RCC 7860 (cell line): ENCODE data around the gene TCF7L1.
A peak's percentile ranks its signal among the peaks of the same experiment; 100 is the strongest.
"Not testable (repeated sequence)": the region's sequence is repeated elsewhere in the genome, so short reads cannot be mapped to it uniquely, and the experiment has no call there.

Experiments used
- DNase-seq: peaks from one replicate; pipeline ENCODE4 v3.0.0-alpha.2; 2015; ENCODE audit warnings: low spot score
- FAIRE-seq: peaks from 2 replicates; lab custom pipeline; 2012; peaks lifted over from hg19 to GRCh38; lab: Jason Lieb, UNC

TCF7L1 gene

GRCh38 chr2:85340034-85340892 lies 207.1 kb downstream of the TCF7L1 start:
- FAIRE-seq (no peak), DNase-seq (no peak)

DNA sequence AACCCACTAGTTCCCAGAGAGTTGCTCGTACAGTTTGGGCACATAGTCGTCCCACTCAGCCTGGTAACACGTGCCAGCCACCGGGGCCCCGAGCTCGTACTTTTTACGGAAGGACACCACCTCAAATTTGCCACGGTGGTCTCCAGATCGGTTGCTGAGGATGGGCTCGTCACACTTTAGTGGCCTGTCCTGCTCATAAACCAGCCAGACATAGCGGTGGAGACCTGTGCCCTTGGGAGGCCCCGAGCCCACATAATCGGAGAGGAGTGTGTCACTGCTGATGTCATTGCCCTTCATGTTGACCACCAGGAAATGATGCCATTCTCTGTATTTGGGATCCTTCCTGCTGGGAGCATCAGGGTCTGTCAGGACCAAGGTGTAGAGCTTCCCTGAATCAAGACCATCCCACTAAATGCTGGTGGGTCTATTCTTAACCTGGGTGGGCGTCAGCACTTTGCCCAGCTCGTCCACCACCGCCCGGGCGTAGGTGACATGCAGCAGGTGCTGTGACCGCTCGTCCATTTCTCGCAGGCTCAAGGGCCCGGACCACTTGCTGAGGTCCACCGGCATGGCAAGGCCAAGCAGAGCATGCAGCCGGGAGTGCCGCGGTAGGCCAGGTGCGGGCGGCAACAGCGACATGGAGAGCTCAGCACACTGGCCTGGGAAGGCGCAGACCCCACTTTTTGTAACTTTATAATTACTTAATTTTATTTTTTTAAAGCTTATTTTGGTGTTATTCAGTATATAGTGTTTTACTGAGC lies 208.3 kb downstream of the TCF7L1 start:
- FAIRE-seq: no peak
- no peak for DNase-seq

DNA sequence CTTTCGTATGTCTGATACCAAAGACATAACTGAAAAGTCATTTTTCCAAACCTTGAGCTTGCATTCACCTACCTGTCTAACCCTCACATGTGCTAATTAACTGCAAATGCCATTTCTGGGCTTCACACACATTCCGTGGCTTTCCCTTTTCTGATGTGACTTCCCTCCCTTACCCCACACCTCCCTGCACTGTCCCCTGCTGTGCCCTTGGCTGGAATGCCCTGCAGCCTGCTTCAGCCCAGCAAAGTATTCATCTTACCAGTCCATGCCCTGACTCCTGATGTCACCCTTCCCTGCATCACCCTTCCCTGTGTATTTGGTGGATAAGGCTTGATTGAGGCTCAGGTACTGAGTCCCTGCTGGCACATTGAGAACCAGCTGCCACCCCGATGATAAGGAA lies 209.0 kb downstream of the TCF7L1 start:
- DNase-seq (no peak), FAIRE-seq (no peak)

- not testable (repeated sequence) for DNase-seq, FAIRE-seq
These were observed 210.2 kb downstream of the TCF7L1 start for GRCh38 chr2:85343207-85343895.

GRCh38 chr2:85344356-85344954 lies 211.3 kb downstream of the TCF7L1 start:
- no peak for FAIRE-seq

DNA sequence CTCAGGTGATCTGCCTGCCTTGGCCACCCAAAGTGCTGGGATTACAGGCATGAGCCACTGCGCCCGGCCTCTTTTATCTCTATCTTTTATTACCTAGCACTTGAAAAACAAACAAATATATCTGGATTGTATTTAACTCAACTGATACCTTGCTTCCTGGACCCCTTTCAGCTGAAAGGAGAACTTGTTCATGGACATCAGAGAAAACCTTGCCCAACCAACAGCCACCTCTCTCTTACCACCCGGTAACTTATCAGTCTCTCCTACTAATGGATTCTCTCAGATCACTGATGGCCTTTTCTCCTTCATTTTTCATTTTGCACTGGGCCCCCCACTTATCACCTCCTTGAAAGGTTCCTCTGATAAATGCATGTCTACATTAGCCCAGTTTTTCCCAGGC lies 214.4 kb downstream of the TCF7L1 start:
- no peak for FAIRE-seq

More at GRCh38 chr2:85344356-85344954, 211.3 kb downstream of the TCF7L1 start:
- no peak for DNase-seq

GRCh38 chr2:85353876-85354285 lies 220.7 kb downstream of the TCF7L1 start:
- FAIRE-seq (no peak), DNase-seq (peak; percentile 15)

More for the DNA sequence above, 214.4 kb downstream of the TCF7L1 start:
- DNase-seq: no peak

DNA sequence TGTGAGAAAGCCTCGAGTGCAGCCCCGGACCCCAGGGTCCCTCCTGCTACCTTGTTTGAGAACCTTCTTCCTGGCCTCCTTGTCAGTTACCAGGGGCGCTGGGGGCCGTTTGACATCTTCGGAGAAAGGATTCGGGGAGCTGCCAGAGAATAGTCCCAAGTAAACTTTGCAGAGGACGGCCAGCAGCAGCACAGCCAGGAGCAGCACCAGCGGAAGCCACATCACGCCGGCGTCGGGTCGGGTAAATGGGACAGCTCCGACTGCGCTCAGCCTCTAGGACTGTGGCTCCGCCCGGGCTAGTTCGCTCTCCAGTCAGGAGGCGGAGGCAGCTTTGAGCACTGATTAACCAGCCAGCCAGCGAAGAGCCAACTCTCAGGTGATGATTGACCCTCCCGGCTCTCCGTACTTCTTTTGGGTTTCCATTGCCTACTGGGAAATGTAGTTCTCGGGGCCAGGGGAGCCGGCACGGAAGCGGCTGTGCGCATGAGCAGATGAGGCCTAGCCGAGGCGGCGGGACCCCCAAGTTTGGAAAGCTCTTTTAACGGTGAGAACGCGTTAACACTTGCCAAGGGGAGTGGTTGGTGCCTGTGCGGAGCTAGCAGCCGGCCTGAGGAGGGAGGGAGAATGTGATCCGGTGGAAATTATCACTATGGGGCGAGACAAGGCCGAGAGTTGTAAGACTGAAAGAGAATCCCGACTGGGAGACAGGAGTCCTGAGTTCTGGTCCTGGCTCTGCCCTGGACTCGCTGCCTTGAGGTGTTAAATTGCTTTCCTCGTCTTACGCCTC lies 221.3 kb downstream of the TCF7L1 start, which contains the start of the genes ELMOD3 and RETSAT:
Gene ELMOD3 (plus strand): TSS at position 484 of the 787 bp plus-strand sequence. CDS start 2,430 bp downstream, outside the sequence.
Gene RETSAT (minus strand): TSS at position 243 of the 787 bp plus-strand sequence. CDS start 21 bp downstream, at position 222.
- peak; percentile 99 for DNase-seq
- FAIRE-seq: peak; percentile 87

DNA sequence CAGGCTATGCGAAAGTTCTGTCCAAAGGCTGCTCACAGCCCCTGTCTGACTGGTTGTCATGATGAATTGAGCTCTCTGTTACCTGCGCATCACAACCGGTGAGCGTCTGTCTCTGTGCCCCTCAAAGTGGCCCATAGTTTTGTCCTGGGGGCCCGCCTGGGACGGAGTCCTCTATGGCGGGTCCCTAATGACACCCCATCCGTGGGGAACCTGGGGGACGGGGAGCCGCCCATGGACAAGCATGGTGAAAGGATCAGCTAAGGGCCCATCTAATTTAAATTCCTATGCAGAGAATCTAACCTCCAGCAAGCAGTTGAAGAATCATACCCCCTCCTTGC lies 221.8 kb downstream of the TCF7L1 start:
- FAIRE-seq (no peak), DNase-seq (no peak)

DNA sequence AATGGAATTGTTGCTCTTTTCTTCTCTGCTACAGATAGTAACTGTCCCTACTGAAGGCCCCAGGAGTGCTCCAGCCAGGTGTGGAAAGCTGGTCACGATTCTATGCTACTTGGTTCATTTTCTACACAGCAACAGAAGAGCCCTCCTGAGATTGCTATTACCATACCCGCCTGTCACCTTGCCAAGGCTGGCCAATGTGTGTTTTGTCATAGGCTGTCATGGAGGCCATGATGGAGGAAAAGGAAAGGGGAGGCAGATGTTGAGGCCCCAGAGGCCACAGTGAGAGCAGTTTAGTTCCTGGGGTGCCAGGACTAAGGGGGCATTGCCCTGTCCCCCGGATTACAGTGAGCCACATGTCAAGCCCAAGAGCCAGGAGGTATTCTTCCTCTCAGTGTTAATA lies 222.3 kb downstream of the TCF7L1 start:
- no peak for DNase-seq
- no peak for FAIRE-seq

DNA sequence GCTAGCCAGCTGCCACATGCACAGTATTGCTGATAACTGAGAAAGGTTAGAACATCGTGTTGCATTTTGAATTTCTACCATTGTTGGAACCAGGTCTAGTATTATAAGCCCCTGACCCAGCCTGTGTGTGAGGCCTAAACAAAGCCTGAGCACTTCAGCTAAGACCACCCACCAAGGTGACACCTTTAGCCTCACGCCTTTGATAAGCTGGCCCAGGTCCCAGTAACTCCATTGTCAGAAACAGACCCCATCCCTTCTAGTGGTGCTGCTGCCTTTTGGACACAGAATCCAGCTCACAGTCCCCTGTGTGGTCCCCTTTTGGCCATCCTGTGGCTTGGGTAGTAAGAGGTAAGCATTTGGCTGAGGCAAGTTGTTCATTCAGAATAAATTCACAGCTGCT lies 223.0 kb downstream of the TCF7L1 start:
- no peak for FAIRE-seq

GRCh38 chr2:85357736-85358135 lies 224.5 kb downstream of the TCF7L1 start:
- no peak for FAIRE-seq

More for the DNA sequence above, 223.0 kb downstream of the TCF7L1 start:
- no peak for DNase-seq

More at GRCh38 chr2:85357736-85358135, 224.5 kb downstream of the TCF7L1 start:
- DNase-seq: no peak
